GM18498 (cell line): Measurements from ENCODE around the gene SUGCT.

ENCODE experiments used
- ATAC-seq: cut with Tn5 transposase; IDR thresholded peaks from one replicate; pipeline ENCODE4 v1.9.1; 2021; ENCODE audit warnings: mild to moderate bottlenecking, moderate library complexity; ENCODE audit not compliant: unreplicated experiment

SUGCT gene

GRCh38 chr7:40755438-40755837 lies 620.6 kb downstream of the SUGCT start:
- no peak for ATAC-seq

DNA sequence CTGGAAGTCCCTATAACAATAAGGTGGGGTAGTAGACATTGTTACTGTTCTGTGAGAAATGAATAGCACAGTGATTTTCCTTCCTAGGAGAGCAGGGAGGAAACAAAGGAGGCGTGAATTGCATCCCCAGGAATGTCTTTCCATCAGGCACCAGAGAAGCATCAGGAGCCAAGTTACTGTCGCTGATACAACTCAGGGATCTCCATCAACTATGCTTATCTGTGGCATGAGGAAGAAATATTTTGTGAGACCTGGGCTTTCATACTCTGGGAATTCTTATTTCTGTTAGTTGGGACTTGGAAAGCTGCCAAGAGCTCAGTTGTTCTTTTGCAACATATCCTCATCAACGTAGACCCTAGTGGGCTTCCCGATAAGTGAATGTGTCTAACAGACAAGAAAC lies 622.3 kb downstream of the SUGCT start:
- no peak for ATAC-seq

- no peak for ATAC-seq
These were observed 623.8 kb downstream of the SUGCT start for GRCh38 chr7:40758590-40758989.

DNA sequence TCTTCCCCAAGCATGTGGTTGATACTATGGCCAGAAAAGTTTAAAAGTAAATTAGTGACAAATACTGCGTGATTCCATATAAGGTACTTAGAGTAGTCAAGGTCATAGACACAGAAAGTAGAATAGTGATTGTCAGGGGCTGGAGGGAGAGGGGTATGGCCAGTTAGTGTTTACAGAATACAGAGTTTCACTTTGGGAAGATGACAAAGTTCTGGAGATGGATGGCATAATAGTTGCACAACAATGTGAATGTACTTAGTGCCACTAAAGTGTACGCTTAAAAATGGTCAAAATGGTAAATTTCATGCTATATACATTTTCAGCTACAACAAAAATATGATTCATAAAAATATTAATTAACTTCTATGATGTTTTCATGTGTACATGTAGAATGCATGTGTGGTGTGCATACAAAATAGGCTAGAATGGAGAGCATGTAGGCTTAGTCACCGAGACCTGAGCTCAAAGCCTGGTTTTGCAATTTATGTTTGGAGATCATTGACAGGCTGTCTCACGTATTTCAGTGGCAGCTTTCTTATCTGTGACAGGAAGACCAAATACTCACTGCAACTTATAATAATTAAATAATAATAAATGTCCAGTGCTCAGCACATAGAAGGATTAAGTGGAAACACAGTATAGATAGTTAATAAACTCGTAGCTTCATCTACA lies 625.6 kb downstream of the SUGCT start:
- ATAC-seq = no peak

GRCh38 chr7:40760987-40761386 lies 626.2 kb downstream of the SUGCT start:
- ATAC-seq = no peak

DNA sequence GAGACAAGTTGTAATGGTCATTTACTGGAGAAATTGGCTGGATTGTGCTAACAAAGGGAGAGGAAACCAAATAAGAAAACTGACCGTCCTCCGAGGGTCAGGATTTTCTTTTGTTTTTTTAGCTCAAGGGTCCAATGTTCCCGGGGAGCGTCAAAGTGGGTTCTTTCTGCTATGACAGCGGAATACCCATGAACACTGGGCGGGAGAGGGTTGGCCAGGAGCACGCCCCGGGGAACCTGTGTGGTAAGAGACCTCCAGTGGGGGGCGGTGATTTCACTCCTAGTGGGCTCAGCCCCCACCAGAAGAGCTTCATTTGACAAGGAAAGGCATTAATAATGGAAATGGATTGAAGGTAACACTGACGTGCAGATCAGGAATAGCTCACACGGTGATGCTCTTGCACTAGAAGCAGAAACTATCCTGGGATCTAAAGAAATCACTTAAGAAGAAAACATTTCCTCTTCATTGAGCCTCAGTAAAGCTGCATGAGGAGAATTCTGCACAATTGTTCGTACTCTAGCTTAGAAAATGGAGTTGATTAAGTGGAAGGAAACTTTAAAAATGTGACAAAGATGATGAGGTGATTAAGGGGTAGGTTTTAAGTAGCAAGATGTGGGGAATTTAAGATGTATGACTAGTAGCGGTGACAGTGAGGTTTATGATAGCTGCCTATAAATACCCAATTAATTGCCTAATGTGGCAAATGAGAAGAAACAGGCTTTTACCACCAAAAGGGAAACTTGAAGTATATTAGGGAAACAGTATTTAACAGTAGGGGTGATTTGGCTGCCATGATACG lies 627.2 kb downstream of the SUGCT start:
- no peak for ATAC-seq

DNA sequence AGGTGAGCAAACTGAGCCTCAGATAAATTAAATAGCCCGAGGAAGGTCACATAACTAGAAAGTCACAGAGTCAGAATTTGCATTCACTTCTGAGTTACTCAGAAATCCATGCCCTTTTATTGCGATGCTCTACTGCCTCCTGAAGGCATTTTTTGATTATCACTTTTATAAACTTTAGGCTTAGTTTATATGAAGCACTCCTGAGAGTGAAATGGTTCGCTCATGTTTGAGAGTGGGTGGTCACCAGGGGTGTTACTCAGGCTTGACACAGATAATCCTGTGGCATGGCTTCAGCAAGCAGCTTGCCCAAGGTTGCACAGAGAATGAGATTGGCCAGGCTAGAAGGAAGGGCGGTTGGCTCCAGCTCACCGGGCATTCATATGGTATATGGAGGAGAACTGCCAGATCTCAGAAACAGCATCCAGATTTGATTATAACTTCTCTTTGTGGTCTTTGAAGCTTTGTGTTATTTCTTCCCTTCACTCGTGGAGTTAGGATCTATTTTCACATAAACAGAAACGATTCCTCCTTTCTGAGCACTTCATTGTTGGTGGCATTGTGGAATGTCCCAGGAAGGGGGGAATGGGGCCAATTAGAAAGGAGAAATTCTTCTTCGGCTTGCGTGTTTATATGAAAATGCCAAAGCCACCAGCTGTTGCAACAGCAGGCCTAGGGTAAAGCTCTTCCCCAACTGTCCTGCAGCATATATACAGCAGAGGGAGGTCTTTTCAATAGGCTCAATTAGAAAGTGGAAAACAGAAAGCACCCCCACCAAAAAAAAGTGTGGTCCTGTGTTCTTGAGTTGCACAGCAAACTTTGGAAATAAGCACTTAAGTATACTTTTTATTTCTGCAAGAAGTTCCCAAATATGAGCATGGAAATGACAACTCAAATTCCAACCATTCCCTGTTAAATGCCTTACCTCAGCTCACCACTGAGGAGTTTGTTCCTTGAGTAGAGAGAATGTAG lies 628.8 kb downstream of the SUGCT start:
- ATAC-seq = no peak

DNA sequence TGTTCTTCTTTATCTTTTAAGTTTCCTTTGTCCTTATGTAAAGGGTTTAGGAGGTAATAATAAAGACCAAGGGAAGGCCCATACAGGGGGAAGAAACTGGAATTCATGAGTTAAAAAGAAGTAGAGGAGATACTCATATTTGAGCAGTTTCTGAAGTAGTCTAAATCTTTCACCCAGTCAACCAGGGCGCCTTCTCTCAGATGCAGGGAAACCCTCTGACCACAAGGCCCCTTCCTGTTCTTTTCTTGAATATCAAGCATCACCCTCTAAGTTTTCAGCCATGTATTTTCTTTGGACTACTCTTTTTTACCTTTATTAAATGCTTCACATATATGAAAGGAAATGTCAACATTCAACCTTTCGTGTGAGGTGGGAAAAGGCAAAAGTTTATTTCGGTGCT lies 630.8 kb downstream of the SUGCT start:
- no peak for ATAC-seq

GRCh38 chr7:40772096-40772495 lies 637.3 kb downstream of the SUGCT start:
- no peak for ATAC-seq

- no peak for ATAC-seq
These were observed 638.9 kb downstream of the SUGCT start for GRCh38 chr7:40773656-40774055.

- no peak for ATAC-seq
These were observed 641.1 kb downstream of the SUGCT start for GRCh38 chr7:40775877-40776276.

GRCh38 chr7:40777730-40778312 lies 643.0 kb downstream of the SUGCT start:
- no peak for ATAC-seq

DNA sequence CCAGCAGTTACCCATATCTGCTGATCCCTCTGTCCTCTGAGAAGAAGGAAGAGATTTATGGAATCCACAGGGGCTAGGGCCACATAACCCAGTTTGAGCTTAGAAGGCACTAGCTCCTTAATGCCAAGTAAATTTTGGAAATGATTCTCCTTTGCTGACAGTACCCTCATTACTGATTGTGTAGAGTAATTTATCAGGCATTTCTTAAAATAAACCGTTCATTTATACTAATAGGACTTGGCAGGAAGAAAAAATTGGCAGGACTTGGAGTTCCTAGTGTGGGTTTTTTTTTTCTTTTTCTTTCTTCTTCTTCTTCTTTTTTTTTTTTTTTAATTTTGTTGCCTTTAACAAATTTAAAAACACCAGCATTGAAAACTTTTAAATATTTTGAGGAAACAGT lies 645.7 kb downstream of the SUGCT start:
- no peak for ATAC-seq

GRCh38 chr7:40782836-40783235 lies 648.0 kb downstream of the SUGCT start:
- ATAC-seq = no peak

- ATAC-seq = no peak
These were observed 649.4 kb downstream of the SUGCT start for GRCh38 chr7:40784176-40784575.

DNA sequence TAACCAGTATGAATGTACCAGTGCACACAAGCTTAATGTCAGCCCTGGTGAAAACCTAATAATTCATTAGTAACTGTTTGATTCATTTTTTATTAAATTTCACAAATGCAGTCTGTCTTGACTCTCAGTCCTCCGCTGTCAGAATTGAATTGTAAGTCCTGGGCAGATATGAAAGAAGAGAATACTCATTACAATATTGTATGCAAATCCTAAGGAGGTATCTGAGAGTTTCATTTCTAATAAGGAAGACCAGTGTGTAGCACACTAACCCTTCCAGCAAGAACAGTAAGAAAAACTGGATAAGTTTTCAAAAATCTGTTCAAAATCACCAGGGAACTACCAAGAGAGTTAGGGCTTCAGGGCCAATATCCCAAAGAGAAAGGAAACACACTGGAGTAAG lies 652.1 kb downstream of the SUGCT start:
- ATAC-seq = no peak

DNA sequence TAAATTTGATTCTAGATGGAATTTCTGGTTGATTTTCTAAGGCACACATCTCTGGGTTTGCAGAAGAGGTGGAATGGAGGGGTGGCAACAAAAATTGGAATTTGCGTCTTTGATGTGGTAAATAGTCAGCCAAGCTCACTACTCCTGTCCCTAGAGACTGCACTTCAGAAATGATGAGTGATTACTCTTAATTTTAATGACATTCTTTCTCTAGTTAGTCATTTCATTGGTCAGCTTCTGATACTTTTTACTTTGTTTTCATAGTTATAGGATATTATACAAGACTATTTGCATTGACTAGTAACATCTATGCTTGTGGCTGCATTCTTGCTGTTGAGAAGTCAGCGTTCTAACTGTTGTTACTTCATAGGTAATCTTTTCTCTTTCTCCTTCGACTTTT lies 658.3 kb downstream of the SUGCT start:
- no peak for ATAC-seq

DNA sequence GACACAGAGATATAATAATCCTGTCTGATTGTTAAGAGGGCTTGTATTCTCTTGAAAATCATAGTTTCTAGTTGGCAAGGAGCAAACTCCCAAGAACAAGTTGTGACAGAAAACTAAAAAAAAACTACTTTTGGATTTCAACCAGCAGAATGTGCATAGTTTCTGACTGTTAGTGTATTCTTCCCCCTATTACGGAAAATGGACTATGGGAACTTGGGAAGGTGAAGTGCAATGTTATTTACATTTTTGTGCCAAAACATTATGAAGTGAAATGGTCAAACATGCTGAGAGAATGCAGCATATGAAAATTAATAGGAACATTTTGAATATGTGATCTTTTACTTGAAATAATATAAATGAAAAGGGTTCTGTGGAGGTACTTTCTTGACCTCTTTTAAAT lies 660.8 kb downstream of the SUGCT start:
- no peak for ATAC-seq

- ATAC-seq = no peak
These were observed 661.9 kb downstream of the SUGCT start for GRCh38 chr7:40796723-40797122.

GRCh38 chr7:40798613-40799012 lies 663.8 kb downstream of the SUGCT start:
- no peak for ATAC-seq
